NCI-H2107 treated with DMSO at 0.1 percent for 48 hours (cell line): Measurements from ENCODE around the gene SIGMAR1.

ENCODE experiments used
- DNase-seq: peaks from one replicate; lab custom pipeline; 2025; ENCODE audit not compliant: unreplicated experiment; lab: John Stamatoyannopoulos, UW

Gene SIGMAR1

DNA sequence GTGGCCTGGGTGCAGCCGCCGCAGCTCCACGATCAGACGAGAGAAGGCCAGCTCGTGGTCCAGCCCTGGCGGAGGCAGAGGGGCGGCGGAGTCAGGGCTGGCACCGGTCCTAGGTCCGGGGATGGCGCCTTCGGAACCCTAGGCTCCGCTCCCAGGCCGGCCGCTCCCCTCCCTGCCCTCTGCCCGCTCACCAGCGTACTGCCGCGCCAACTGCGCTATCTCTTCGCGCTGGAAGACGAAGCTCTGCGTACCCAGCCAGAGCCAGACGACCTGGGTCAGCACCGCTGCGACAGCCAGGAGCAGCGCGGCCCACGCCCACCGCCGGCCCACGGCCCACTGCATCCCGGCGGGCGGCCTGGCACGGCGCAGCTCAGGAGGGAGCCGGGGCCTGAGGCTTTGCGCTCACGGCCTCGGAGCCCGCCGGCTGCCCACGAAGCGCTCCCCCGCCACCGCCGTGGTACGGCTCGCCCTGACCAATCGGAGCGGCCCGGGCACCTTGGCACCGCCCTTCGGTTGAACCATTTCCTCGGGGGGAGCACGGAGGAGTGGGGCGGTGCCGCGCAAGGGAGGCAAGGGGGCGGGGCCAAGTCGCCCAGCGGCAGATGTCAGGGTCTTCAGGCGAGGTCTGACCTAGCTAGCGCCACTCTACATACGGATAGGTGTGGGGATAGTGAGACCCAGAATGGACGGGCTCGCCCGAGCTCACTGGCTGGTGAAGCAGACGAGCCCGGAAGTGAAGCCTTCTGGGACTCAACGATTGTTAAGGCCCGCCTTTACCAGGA is at the start of gene SIGMAR1:
Gene SIGMAR1, minus strand, starts transcription at position 432 of the 782 bp plus-strand sequence. Its CDS starts 90 bp downstream, at position 342.
- peak; percentile 62 for DNase-seq

DNA sequence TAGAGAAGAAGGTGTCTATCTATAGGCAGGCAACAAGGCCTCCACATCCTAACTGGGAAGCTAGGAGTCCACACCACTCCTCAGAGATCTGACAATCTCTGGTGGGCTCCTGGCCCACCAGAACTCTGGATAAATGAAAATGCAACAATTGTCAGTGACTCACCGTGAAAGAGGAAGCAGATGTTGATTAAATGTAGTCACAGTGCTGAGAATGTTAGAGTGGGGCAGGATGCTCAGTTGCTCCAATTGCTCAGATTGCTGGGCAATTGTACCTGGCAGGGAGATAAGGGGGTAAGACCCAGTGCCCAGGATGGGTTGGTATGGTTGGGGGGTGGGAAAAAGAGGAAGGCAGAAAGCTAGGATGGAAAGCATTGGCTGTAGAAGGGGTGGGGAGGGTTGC is 49.1 kb upstream of the SIGMAR1 start:
- no peak for DNase-seq

DNA sequence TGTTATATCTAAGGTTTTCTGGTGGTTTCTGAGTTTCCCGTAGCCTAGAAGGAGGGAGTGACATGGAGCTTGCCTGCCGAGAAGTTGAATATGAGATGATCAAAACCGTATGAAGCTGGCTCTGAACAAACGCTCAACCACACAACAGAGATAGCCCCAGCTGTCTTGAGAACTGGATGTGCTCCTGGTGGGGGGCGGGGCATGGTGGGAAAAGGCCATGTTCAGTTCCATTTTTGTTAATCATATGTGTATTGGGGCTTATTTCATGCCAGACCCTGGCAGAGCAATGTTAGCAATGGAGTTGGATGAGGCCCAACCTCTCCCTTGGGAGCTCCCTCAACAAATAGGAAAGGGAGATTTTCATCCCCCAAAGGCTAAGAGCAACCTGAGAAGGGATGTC is 48.6 kb upstream of the SIGMAR1 start:
- no peak for DNase-seq

DNA sequence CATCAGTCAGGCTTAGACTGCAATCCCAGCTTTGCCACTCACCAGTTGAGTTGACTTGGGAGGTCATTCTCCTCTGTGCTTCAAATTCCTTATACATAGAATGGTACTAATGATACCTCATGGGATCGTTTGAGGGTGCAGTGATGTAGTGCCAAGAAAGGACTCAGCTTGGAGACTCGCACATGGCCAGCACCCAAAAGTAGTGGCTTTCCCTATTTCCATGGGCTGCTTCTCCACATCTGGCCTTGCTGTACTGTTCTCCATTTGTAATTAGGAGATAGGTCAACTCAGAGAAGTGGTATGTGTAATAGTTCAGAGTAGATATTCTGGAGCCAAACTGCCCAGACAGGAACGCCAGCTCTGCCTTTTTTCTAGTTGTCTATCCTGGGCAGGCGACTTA is 48.0 kb upstream of the SIGMAR1 start:
- DNase-seq: no peak

DNA sequence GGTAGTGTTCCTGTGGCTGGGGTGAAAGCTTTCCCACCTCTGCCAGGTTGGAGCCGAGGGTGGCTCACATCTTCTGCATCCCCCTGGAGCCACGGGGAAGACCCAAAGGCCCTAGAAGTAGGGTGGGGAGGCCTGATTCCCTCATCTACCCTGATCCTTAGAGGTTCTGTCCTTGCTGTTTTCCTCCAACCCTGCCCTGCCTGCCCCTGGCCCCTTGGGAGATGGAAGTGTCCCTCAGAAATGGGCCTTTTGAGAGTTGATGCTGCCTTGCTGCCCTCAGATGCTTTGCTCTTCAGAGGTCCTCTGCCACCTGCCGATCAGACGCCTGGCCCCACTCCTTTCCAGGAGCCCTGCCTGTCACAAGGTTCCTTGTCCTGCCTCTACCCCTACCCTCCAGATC is 47.2 kb upstream of the SIGMAR1 start:
- DNase-seq: no peak

DNA sequence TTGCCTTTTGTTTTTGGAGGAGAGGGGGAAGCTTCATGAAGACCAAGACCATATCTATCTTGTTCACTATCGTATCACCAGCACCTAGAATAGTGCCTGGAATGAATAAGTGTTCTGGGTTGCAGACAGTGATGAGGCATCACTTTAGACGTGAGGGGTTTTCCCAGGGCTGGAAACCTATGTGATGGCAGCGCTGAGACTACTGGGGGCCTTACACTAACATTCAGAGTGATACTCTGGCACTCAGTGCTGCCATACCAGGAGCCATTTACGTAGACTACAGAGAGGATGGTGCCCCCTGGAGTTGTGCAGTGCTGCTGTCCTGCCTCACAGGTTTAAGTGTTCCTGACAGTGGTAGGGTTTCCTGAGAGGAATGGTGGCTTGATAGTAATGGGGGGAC is 46.6 kb upstream of the SIGMAR1 start:
- no peak for DNase-seq

DNA sequence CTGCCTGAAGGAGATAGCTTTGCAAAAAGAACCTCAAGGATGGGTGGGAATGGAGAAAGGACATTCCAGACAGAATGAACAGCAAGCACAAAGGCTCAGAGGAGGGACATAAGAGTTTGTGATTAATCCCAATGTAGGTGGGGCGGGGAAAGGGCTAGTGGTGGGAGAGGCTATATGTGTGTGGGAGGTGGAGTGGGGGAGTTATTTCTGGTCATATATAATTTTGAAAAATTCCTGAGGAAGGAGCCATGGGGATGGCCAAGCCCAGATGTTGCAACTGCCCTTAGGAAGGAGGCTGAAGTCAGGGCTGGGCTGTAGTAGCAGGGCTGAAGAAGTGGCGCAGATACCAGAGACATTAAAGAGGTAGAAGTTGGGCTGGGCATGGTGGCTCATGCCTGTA is 38.3 kb upstream of the SIGMAR1 start:
- DNase-seq: no peak

DNA sequence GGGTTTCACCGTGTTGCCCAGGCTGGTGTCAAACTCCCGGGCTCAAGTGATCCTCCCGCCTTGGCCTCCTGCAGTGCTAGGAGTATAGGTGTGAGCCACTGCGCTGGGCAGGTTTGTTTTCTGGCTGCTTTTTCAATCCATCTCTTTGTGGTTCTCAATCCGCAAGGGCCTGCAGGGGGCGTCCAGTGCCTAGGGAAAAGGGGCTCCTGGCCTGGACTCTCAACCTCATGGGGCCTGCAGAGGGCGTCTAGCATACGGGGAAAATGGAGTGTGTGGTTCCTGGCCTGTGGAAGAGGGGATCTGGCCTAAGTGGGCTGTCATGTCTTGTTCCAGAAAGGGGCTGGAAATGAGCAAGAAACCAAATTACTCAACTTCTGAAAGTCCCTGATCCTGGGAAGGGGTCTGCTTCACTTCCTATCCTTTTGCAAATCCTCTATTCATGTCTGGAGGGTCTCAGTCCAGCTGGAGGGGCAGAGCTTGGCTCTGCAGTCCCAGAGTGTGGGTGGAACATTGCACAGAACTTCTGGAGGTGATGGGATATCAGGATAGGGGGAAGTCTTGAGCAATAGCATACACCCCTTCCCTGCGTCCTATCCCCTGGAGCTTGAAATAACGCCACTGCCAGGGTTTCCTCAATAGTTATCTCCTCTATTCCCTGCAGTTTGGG is 37.6 kb upstream of the SIGMAR1 start:
- DNase-seq: peak; percentile 81

DNA sequence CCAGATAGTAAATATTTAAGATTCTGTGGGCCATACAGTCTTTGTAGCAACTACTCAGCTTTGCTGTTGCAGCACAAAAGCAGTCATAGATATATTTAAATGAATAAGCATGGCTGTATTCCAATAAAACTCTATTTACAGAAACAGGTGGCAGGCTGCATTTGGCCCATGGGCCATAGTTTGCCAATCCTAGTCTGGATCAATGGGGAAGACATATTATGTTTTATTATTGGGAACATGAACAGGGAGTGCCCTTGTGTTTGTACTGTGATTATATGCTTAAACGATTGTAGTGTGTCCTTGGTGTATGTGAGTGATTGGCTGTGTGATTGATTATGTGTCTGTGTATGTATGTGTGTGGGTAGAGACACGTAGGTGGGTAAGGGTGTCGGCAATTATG is 36.9 kb upstream of the SIGMAR1 start:
- DNase-seq: no peak

DNA sequence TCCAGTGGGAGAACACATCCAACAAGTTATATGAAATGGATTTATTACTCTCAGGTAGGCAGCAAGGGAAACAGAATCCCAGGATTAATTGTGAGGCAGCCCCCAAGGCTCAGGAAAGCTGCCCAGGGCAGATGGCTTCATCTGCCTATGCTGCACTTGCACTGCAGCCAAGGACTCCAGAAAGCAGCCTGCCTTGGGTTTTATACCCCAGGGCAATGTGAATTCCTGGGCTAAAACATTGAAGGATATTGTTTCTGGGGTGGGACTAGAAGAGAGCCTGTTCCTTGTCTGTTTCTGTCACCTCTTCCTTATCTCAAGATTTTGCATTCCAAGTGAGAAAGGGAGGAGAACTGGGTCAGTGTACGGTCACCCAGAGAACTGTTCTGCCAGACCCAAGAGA is 33.7 kb upstream of the SIGMAR1 start:
- no peak for DNase-seq

DNA sequence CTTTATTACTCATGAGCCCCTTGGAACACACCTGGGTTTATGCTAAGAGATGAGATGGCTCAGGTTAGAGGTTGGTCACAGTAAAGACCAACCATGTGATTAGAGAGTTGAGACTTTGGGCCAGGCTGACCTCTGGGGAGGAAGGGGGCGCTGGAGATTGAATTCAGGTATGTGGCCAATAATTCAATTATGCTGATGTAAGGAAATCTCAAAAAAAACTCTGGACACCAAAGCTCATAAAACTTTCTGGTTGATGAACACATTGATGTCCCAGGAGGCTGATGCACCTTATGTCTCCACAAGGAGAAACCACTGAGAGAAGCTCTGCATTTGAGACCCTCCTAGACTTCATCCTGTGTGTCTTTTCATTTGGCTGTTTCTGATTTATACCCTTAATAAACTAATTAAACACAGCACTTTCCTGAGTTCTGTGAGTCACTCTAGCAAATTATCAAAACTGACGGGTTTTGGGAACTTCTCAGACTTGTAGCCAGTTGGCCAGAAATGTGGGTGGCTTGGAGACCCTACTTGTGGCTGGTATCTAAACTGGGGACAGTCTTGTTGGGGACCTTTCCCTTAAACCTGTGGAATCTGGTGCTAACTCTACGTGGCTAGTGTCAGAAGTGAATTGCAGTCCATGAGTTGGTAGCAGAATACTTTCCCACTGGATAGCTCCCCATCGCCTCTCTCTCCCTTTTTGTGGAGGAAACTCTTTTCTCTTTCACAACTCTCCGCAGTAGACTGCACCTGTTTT is 32.4 kb upstream of the SIGMAR1 start:
- no peak for DNase-seq

DNA sequence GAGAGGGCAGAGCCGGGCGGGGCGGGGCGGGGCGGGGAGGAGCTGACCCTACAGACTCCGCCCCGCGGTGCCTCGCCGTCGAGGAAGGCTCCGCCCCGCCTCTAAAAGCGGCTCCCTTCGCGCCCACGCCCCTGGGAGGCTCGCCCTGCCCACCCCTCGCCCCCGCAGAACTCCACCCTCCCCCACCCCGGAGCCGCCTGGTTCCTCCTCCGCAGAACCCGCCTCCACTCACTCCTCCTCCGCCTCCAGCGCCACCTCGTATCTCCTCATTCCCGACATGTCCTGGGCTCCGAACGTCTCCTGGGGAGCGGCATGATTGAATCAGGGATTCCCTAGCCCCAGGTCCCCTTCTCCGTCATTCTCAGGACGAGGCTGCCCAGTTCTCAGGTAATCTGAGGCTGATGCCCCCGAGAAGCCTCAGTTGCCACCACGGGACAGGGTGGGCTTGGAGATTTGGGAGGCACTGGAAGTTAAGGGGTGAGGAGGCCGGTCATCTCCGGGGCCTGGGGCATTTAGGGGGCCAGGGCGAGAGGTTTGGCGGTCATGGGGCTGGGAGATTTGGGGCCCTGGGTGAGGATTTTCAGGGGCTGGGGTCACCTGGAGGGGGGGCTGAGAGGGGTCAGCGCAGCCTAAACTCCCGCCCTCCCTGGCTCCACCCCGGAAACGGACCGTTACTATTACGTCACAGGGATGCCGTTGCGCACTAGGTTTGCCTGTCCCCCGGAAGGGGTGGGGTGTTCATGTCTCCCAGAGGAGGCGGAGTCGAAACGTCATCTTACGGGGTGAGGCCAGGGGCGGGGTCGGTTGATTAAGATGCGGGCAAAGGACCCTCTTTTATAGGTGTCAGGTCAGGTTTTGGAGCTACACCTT is 28.0 kb upstream of the SIGMAR1 start:
- peak; percentile 86 for DNase-seq

DNA sequence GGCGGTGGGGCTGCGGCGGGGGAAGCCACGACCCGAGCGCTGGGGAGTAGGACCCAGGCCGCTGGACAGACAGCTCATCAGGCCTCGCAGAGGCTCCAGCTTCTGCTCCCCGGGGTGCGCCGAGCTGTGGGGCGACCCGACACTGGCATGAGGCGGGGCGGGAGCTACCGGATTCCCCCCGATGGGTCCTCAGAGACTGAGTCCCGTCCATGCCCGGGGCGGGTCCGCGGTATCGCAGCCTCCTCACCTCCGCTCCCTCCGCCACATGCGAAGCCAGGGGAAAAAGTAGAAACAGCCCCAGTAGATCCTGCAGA is 27.4 kb upstream of the SIGMAR1 start:
- no peak for DNase-seq

DNA sequence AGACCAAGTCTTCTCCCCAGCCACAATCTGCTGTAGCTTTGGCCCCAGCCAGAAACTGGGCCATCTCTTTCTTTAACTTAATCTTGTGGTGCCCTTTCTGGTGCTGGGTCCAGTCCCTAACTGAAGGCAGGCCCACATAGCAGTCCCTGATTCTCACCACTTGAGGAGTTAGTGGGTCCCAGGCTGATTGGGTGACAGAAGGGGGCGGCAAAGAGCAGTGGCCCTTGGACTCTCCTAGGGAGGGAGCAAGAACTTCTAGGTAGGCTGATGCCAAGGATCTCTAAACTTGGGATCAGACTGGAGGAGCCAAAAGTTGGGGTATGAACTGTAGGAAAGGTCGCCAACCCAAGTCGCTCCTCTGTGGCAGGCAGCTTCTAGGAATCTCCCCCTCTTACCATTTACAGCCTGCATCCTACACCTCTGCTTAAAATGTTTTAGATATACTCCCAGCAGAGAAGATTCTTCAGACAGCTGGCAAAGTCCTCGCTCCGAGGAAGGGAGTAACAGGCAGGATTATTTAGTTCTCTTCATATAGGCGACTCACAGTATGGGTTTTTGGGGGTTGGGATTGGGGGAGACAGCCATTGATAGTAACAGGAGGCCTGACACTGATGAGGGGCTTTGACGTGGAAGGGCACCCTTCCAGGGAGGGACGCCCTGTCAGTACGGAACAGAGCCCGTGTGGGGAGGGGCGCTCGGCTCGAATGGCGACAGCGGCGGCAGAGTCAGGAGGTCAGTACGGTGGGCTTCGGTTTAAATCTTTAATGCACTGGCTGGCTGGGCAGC is 26.9 kb upstream of the SIGMAR1 start:
- DNase-seq: no peak

DNA sequence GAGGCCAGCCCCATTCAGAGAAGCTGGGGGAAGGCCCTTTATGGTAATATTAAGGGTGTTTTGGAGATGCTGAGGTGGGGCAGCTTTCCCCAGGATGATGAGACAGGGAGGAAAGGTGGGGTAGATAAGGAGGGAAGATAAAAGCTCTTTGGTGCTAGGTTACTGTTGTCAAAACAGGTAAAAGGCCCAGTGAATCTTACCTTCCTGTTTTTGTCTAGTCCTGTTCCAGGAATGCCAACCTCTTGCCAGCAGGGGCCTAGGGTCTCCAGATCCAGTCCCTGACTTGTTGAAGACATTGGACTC is 25.7 kb upstream of the SIGMAR1 start:
- DNase-seq: no peak

DNA sequence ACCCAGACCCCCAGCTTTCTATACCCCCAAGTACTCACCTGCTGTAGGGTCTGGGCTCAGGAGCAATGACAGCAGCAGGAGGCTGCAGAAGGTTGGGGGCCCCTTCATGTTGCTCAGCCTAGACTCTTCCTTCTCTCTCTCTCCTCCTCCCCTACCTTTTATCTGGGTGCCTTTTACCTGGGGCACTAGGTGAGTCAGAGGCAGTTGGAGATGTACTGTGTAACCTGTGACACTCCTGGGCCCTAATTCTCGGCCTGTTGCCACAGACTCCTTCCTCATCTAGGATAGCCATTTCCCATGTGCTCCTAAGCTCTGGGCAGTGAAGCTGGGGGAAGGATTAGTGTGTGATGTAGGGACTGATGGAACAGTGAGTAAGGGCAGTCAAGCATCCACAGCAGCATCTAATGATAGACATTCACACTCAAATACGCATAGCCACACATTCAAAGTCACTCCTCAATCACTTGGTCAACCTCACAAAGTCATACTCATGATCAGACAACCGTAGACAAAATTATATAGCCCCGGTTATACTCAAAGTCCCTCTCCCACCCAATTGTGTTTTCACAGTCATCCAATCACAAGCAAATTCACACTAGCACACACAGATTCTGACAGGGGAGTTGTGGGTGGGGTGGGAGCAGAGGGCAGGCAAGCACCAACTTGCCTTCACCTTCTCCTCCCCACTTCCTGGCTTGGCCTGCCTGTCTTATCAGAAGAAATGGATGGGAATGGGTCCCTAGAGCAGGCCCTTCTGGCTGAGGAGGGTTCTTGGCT is 25.1 kb upstream of the SIGMAR1 start, which contains the start of gene CCL27:
Gene CCL27, minus strand, starts transcription at position 132 of the 777 bp plus-strand sequence. Its CDS starts 24 bp downstream, at position 108.
- no peak for DNase-seq

DNA sequence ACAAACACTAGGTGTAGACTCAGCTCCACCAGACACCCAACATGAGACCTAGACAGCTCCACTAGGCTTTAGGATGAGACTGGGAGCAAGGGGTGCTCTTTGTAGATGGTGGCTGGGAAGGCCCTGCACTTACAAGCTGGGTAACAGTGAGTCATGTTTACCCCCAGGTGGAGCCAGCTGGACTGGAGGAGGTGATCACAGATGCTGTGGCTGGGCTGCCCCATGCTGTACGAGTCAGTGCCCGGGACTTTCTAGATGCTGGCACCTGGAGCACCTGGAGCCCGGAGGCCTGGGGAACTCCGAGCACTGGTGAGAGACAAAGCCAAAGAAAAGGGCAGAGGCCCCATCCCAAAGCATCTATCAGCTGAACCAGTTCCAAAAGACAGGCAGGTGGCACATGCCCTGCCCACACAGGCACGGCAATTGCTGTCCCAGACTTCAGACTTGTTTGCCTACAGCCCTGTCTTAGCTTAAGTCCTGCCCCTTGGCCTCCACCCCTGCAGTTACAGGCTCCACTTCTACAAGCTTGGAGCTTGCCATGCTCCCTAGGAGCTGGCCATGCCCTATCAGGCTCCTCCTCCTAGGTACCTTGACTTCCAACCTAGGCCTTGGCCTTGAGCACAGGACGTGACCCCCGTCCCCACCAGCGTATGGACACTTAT is 22.1 kb upstream of the SIGMAR1 start:
- no peak for DNase-seq

DNA sequence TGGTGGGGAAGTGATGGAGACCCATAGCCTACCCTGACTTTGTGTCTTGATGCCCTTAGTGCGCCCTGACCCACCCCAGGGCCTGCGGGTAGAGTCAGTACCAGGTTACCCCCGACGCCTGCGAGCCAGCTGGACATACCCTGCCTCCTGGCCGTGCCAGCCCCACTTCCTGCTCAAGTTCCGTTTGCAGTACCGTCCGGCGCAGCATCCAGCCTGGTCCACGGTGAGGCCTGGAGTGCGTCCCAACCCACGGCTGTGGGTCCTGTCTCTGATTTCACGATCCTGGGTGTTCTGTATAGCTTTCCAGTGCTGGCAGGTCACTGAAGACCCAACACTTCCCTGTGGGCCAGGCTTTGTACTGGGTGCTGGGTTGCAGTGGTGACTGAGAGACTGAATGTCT is 20.9 kb upstream of the SIGMAR1 start:
- no peak for DNase-seq

DNA sequence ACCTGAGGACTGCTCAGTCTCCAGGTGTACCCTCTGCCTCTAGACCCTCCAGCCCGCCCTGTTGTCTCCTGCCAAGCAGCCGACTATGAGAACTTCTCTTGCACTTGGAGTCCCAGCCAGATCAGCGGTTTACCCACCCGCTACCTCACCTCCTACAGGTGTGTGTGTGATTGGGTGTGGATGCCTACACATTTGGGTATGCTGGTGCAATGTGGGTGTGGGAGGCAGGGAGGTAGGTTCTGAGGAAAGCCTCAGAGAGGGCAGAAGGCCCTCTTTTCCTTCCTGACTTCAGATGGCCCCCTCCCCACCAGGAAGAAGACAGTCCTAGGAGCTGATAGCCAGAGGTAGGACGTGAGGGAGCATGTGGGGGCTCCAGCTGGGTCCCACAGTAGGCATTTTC is 19.4 kb upstream of the SIGMAR1 start:
- DNase-seq: no peak
